OCI-M2 (cell line): ENCODE data around the gene SYT14.
"Not testable (repeated sequence)": the region's sequence is repeated elsewhere in the genome, so short reads cannot be mapped to it uniquely, and the experiment has no call there.

Experiments
- DNase-seq: peaks from one replicate; lab custom pipeline; 2025; ENCODE audit not compliant: unreplicated experiment; lab: John Stamatoyannopoulos, UW

Gene SYT14

GRCh38 chr1:210196266-210196665, 258.2 kb downstream of the SYT14 start:
- not testable (repeated sequence) for DNase-seq

- no peak for DNase-seq
These were observed 260.8 kb downstream of the SYT14 start for GRCh38 chr1:210198840-210199239.

GRCh38 chr1:210200124-210200736, 262.2 kb downstream of the SYT14 start:
- no peak for DNase-seq

GRCh38 chr1:210201681-210202080, 263.7 kb downstream of the SYT14 start:
- no peak for DNase-seq

GRCh38 chr1:210207597-210208450, 269.8 kb downstream of the SYT14 start:
- no peak for DNase-seq

- no peak for DNase-seq
These were observed 275.3 kb downstream of the SYT14 start for GRCh38 chr1:210213335-210213734.

- DNase-seq, result no peak
These were observed 276.8 kb downstream of the SYT14 start for GRCh38 chr1:210214573-210215409.

- DNase-seq, result no peak
These were observed 279.5 kb downstream of the SYT14 start for GRCh38 chr1:210217482-210217881.

- no peak for DNase-seq
These were observed 280.0 kb downstream of the SYT14 start for GRCh38 chr1:210218047-210218446.
